NCI-H748 treated with DMSO at 0.1 percent for 48 hours (cell line): ENCODE measurements around the gene MAST1.
"Not testable (repeated sequence)": the region's sequence is repeated elsewhere in the genome, so short reads cannot be mapped to it uniquely, and the experiment has no call there.

Source experiments
- DNase-seq: peaks from one replicate; lab custom pipeline; 2025; lab: John Stamatoyannopoulos, UW

The MAST1 gene

GRCh38 chr19:12840091-12841079, 2.1 kb downstream of the MAST1 start:
- no peak for DNase-seq

- DNase-seq, result no peak
Measured at GRCh38 chr19:12841094-12841493, 2.8 kb downstream of the MAST1 start.

GRCh38 chr19:12842511-12842910, 4.2 kb downstream of the MAST1 start:
- no peak for DNase-seq

GRCh38 chr19:12843328-12843727, 5.0 kb downstream of the MAST1 start:
- DNase-seq, result no peak

DNA sequence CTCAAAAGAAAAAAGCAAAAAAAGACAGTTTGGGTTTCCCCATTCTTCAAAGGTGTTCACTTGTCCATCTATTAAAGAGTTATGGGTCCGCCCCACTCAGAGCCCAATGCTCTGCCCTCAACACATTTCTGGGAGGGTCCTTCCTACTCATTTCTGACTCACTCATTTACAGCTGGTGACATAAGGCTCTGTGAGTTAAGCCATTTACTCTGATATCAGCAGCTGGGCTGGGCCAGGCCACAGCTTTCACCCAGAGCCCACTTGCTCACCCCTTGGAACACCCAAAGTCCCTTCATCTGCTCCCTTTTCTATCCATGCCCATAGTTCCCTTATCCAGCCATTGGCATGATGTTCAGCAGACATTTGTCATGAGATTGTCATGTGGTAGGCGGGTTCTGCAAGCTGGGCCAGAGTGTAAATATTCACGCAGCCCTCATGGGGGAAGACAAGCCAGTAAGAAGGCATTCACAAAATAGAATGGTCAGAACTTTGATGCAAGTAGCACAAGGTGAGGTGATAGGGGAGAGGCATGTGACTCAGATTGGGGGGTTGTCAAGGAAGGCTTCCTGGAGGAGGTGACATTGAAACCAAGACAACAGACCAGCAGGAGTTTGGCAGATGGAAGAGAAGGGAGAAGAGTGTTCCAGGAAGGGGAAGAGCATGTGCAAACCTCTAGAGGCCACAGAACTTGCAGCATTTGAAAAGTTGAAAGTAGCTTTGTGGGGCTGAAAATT, 5.9 kb downstream of the MAST1 start:
- DNase-seq, result no peak

- not testable (repeated sequence) for DNase-seq
Measured at GRCh38 chr19:12846613-12847012, 8.3 kb downstream of the MAST1 start.

DNA sequence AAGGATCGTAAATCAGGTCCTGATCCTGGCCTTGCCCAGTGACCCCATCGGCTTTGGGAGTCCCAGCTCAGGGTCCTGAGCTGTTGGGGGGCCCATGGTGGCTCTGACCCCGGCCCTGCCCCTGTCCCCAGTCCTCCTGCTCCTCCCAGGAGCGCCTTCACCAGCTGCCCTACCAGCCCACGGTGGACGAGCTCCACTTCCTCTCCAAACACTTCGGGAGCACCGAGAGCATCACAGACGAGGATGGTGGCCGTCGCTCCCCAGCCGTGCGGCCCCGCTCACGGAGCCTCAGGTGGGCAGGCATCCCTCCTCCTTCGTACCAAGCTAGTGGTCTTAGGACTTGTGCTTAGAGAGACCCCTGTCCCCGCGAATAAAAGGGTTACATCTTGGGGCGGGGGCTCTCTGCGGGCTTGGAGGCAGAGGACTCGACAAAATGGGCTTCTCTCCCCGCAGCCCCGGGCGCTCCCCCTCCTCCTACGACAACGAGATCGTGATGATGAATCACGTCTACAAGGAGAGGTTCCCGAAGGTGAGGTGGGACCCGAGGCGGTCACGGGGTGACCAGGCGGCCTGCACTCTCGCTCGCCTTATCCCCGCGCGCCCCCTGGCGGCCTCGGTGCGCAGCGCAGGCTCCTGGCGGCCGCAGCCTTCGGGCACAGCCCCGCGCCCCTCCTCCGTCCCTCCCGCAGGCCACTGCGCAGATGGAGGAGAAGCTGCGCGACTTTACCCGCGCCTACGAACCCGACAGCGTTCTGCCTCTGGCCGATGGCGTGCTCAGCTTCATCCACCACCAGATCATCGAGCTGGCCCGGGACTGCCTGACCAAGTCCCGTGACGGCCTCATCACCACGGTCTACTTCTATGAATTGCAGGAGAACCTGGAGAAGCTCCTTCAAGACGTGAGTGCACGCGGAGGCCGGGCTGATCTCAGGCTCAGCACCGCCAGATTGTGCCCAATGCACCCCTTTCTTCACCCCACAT, 9.1 kb downstream of the MAST1 start:
- peak; percentile 22 for DNase-seq

- no peak for DNase-seq
Measured at GRCh38 chr19:12856653-12857052, 18.3 kb downstream of the MAST1 start.

GRCh38 chr19:12858041-12858928, 20.0 kb downstream of the MAST1 start:
- no peak for DNase-seq

- DNase-seq, result no peak
Measured at GRCh38 chr19:12859546-12859945, 21.2 kb downstream of the MAST1 start.

DNA sequence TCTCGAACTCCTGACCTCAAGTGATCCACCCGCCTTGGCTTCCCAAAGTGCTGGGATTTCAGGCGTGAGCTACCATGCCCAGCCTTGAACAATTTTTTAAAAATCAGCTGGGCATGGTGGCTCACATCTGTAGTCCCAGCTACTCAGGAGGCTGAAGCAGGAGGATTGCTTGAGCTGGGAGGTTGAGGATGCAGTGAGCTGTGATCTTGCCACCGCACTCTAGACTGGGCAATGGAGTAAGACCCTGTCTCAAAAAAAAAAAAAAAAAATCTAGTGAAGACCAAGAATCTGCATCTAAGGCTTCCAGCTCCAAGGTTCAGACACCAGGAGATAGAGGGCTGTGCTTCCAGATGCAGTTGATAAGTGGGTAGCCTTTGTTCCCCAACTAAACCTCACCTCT, 25.8 kb downstream of the MAST1 start:
- no peak for DNase-seq

DNA sequence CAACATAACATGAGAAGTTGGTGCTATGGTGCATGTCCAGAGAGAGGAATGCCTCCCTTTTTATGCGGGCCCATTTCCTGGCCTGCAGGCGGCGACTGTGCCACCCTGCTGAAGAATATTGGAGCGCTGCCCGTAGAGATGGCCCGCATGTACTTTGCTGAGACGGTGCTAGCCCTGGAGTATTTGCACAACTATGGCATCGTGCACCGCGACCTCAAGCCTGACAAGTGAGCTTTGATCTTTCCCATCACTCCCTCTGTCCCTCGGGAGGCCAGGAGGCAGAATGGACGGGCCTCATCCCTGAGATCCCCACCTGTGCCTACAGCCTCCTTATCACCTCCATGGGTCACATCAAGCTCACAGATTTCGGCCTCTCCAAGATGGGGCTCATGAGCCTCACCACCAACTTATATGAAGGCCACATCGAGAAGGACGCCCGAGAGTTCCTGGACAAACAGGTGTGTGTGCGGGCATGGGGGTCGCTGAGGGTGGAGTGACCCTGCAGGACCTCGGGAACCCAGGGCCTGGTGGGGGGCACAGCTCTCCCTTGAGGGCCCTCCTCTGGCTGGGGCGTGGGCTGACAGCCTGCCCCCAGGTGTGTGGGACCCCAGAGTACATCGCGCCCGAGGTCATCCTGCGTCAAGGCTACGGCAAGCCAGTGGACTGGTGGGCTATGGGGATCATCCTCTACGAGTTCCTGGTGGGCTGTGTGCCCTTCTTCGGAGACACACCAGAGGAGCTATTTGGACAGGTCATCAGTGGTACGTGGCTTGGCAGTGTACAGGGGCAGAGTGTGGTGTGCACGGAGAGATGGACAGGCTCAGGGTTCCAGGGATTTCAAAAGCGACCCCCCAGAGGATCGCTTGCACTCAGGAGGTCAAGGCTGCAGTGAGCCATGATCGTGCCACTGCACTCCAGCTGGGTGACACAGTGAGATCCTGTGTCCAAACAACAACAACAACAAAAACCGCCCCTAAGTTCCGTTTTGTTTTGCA, 26.7 kb downstream of the MAST1 start:
- no peak for DNase-seq

GRCh38 chr19:12865746-12866415, 27.6 kb downstream of the MAST1 start:
- DNase-seq, result no peak

- DNase-seq, result no peak
Measured at GRCh38 chr19:12866416-12867119, 28.3 kb downstream of the MAST1 start.

DNA sequence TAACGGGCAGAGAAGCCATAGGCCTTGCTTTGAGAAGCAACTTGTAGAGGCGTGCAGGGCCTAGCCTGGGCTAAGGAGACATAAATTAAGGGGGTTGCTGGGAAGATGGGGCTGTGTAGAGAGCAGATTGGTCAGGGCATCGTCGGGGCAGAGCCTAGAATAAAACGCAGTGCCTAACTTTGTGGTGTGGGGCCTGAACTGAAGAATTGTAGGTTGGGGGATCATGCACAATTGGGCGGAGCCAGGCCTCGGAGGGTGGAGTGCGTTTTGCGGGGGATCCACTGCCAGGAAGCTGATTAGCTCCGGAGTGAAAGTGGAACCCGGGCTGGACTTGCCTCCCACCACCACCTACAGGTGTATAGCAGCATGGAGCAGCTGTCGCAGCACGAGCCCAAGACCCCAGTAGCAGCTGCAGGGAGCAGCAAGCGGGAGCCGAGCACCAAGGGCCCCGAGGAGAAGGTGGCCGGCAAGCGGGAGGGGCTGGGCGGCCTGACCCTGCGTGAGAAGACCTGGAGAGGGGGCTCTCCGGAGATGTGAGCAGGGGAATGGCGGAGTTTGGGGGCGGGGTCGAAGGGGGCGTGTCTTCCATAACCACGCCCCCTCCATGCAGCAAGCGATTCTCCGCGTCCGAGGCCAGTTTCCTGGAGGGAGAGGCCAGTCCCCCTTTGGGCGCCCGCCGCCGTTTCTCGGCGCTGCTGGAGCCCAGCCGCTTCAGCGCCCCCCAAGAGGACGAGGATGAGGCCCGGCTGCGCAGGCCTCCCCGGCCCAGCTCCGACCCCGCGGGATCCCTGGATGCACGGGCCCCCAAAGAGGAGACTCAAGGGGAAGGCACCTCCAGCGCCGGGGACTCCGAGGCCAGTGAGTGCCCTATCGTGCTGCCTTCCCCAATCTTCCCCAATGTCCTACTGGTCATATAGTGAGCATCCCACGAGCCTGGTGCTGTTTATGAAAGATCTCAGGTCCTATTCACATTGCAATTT, 29.1 kb downstream of the MAST1 start:
- DNase-seq, result no peak

GRCh38 chr19:12868540-12869112, 30.3 kb downstream of the MAST1 start:
- no peak for DNase-seq

DNA sequence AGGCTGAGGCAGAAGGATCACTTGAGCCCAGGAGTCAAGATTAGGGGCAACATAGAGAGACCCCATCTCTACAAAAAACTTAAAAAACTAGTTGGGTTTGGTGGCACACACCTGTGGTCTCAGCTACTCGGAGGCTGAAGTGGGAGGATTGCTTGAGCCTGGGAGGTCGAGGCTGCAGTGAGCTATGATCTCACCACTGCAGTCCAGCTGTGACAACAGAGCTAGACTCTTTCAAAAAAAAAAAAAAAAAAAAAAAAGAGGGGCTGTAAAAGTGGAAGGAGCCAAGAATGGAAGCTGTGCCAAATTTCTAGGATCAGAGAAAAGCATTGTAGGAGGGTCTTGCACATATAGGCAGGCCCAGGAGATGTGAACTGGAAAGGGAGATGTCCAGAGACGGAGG, 33.4 kb downstream of the MAST1 start:
- no peak for DNase-seq
